GM04504 (cell line): Measurements from ENCODE around the gene STK17B.
"Not testable (repeated sequence)": the region's sequence is repeated elsewhere in the genome, so short reads cannot be mapped to it uniquely, and the experiment has no call there.

Source experiments
- DNase-seq: peaks from one replicate; pipeline ENCODE4 v3.0.0-alpha.2; 2012; ENCODE audit warnings: low read depth

Gene STK17B

GRCh38 chr2:196112418-196113034, 58.9 kb downstream of the STK17B start:
- DNase-seq = peak; percentile 51

- no peak for DNase-seq
These were observed 62.8 kb downstream of the STK17B start for GRCh38 chr2:196108604-196109003.

- no peak for DNase-seq
These were observed 65.4 kb downstream of the STK17B start for GRCh38 chr2:196105951-196106350.

DNA sequence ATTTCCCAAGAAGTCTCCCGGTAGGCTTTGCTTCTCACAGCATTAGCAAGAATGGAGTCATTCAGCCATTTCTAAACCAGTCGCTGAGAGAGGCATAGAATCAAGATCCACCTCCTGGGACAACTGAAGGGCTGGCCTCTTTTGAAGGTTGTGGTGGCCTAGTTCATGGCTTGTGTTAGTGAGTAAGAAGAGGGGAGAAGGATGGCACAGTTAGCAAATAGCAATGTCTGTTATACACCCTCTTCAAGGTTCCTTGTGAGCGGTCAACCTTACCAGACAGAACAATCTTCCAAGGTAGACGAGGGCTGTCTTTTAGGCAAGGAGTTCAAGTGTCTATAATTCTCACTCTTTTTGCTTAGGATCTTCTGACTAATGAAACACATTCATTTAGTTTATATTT, 67.3 kb downstream of the STK17B start:
- DNase-seq = no peak

DNA sequence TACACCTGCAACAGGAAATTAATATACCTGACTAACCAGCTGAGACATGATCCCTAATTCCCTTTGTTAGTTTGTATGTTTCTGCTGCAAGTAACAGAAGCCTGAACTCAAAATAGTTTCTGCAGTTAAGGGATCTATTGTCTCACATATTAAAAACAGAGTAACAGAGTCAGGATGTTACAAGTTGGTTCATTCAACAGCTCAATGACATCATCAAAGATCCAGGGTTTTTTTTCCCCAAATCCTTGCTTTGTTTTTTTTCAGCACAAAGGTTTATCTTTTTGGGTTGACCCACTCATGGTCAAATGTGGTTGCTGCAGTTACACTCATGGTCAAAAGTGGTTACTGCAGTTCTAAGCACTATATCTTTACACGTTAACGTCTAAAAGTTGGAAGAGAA, 67.8 kb downstream of the STK17B start:
- no peak for DNase-seq

DNA sequence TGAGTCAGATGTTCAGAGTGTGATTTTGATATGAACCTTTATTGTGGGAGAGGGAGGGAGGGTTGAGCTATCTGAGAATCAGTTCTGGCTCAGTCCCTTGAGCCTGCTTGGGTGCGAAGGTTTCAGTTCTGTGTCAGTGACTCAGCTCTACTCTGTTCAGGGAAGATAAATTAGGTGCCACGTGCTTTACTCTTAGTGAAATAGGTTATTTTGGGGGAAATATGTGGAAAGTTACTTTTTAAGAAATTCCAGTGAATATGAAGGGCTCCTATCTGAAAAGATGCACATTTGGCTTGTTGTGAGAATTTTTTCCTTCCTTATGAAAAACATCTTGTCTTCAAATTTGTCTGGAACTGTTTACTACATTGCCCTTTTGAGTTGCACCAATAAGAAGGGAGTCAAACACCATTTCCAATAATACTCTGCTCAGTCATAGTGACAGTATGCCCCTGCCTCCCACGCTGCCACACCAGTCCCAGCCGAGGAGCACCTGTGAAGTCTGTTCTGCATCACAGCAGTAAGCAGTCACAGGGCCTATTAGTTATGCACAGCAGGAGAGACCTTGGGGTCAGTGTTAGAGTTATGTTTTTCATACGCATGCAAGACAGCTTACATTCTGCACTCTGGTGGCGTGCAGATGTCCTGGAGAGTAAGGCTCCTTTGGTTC, 69.9 kb downstream of the STK17B start:
- DNase-seq = no peak

DNA sequence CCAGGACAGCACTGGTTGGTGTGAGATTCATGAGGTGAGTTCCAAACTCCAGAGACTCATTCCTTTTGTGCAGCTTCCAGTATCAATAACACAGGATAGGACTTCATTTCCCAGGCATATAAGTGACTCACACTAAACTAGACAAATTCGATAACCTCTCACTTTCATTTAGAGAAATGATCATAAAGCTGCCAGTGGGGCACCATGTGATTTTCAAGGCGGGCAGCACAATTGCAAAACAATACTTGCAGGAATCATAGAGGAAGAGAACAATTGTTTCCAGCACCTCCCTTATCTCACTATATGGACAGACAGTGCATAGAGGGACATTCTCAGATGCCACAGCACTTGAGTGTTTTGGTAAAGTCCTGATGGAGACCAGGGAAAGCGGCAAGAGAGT, 71.5 kb downstream of the STK17B start:
- DNase-seq = no peak

DNA sequence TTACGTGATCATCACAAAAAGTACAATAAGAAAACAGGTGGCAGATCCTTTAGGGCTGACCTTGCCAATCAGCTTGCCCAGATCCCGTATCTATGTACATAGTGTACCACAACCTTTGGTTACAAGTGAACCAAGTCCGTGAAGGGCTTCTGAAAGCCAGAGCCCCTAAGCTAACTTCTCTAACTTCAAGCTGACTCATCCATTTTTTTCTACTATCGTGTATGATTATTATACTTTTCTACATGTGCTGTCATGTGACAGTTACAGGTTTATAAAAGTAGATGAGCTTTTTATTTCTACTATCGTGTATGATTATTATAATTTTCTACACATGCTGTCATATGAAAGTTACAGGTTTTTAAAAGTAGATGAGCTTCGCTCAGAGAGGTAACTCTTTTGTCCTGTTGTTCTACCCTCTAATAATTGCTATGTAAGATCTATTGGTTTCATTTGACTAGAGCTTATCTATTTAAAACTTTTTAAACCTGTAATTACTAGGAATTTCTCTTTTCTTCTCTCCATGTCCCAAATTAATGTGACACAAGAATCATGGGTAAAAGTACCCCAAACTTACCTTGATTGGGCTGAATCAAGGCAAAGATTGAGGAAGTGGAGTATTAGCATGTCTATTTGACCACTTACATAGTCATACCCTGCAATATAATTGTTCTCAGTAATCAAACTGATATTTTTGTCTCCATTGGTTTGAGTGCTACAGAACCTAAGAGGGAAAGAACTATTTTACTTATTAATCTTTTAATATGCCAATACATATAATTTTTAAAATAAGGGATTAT, 73.3 kb downstream of the STK17B start:
- no peak for DNase-seq

GRCh38 chr2:196096982-196097745, 74.2 kb downstream of the STK17B start:
- no peak for DNase-seq

- DNase-seq = no peak
These were observed 75.1 kb downstream of the STK17B start for GRCh38 chr2:196096264-196096663.

GRCh38 chr2:196089448-196089847, 81.9 kb downstream of the STK17B start:
- not testable (repeated sequence) for DNase-seq

- no peak for DNase-seq
These were observed 83.2 kb downstream of the STK17B start for GRCh38 chr2:196088203-196088602.

DNA sequence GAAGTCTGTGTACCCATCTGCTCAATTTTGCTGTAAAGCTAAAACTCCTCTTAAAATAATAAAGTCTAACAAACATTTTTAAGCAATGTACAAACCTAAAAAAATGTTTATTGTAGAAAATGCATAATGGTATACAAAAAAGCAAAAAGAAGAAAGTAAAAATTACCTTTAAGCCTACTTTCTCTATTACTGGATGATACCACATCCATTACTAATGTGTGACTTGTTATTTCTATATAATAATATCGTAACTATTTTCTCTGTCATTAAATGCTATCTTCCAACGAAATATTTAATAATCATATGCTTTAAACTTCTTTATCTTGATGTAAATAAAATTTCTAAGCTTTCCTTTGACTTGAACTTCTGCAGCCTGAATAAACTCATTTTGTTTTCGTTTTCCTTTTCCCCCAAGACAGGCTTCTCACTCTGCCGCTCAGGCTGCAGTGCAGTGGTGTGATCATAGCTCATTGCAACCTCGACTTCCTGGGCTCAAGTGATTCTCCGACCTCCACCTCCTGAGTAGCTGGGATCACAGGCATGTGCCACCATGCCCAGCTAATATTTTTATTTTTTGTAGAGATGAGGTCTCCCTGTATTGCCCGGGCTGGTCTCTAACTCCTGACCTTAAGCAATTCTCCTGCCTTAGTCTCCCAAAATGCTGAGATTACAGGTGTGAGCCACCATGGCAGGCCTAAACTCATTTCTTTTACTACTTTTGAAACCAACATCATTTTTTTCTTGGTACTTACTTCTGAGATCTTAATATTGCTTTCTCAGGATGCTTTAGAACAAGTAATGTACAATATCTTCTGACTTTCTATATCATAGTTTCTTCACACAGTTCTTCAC, 84.6 kb downstream of the STK17B start:
- DNase-seq = no peak

DNA sequence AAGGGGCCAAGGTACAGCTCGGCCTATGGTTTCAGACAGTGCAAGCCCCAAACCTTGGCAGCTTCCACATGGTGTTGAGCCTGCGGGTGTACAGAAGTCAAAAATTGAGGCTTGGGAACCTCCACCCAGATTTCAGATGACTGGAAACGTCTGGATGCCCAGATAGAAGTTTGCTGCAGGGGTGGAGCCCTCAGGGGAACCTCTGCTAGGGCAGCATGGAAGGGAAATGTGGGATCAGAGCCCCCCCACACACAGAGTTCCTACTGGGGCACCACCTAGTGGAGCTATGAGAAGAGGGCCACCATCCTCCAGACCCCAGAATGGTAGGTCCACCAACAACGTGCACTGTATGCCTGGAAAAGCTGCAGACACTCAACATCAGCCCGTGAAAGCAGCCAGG, 87.8 kb downstream of the STK17B start:
- DNase-seq = no peak
